LNCaP clone FGC (cell line): ENCODE data around the gene ZNF618.

Source experiments
- DNase-seq: peaks from one replicate; pipeline ENCODE4 v3.0.0-alpha.2; 2011; ENCODE audit warnings: low read depth
- H3K4me3 ChIP-seq: 2 replicates; pipeline ENCODE4 v1.5.1; 2011; ENCODE audit warnings: mild to moderate bottlenecking, low read depth, low read length, control low read depth
- CTCF ChIP-seq: IDR thresholded peaks from 2 replicates; pipeline ENCODE4 v1.5.1; 2012; ENCODE audit warnings: mild to moderate bottlenecking; ENCODE audit not compliant: control insufficient read depth, insufficient read depth; ENCODE audit errors: extremely low read depth

Gene ZNF618

GRCh38 chr9:113950195-113951031 lies 74.3 kb downstream of the ZNF618 start:
- H3K4me3 ChIP-seq: no peak overlapping the region
- DNase-seq: no peak
- no peak for TF ChIP-seq CTCF

- TF ChIP-seq CTCF: no peak
- H3K4me3 ChIP-seq: no peak overlapping the region
- DNase-seq: no peak
Observed at GRCh38 chr9:113951032-113951372, 74.9 kb downstream of the ZNF618 start.

GRCh38 chr9:113952676-113953075 lies 76.6 kb downstream of the ZNF618 start:
- TF ChIP-seq CTCF: no peak
- DNase-seq: no peak
- no peak overlapping the region for H3K4me3 ChIP-seq

- TF ChIP-seq CTCF: no peak
- no peak overlapping the region for H3K4me3 ChIP-seq
- DNase-seq: no peak
Observed at GRCh38 chr9:113953531-113953930, 77.4 kb downstream of the ZNF618 start.

GRCh38 chr9:113954591-113954990 lies 78.5 kb downstream of the ZNF618 start:
- DNase-seq: no peak
- no peak overlapping the region for H3K4me3 ChIP-seq
- no peak for TF ChIP-seq CTCF

- no peak for TF ChIP-seq CTCF
- H3K4me3 ChIP-seq: no peak overlapping the region
- no peak for DNase-seq
Observed at GRCh38 chr9:113955076-113955752, 79.1 kb downstream of the ZNF618 start.

- DNase-seq: no peak
- TF ChIP-seq CTCF: no peak
- no peak overlapping the region for H3K4me3 ChIP-seq
Observed at GRCh38 chr9:113956901-113957300, 80.8 kb downstream of the ZNF618 start.
